ENCODE data around the gene C19orf25. TPM values are rescaled to one million over a fixed set of nuclear protein-coding genes. Genes with fewer than 3 reads are reported as not detected.

The C19orf25 gene
- total RNA-seq, 1 experiment from 2014 or later: 53.9 TPM

DNA sequence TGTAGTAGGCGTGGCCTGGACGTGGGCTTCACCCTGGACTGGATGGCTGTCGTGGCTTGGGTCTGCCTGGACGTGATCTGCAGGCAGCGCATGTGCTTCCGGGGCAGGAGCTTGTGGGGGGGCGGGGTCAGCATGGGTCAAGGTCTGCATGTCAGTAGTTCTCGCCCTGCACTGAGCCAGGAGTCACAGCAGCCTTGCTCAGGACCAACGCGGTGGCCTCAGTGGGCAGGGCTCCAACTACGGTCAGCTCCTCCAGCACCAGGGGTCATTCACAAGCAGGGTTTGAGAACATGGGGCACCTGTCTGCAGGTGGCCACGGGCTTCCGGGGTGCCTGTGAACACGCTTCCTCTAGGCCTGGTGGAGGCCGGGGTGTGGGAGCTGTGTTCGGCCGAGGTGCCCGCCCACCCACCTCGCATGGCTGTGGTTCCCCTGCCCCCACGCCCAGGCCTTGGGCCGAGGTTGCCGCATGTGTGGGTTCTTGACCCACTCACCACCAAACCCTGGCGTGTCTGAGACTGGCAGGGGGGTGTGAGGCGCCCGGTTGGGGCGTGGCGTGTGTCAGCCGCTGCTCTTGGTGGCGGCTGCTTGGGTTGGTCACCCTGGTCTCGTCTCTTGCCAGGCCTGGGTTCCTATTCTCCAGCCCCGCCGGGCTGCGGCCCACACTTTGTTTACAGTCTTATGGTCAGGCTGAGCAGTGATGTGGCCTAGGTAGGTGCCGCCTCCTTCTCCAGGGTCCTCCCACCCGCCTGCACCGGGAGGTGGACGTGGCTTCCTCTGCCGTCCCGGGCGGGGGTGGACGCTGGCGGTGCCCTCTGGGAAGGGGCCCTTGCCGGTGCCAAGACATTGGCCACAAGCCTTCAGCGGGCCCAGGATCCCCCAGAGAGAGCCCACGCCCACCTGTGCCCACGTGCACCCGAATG lies 45.6 kb downstream of the C19orf25 start:
- DNase-seq (ENCODE audit: low read depth): no peak

DNA sequence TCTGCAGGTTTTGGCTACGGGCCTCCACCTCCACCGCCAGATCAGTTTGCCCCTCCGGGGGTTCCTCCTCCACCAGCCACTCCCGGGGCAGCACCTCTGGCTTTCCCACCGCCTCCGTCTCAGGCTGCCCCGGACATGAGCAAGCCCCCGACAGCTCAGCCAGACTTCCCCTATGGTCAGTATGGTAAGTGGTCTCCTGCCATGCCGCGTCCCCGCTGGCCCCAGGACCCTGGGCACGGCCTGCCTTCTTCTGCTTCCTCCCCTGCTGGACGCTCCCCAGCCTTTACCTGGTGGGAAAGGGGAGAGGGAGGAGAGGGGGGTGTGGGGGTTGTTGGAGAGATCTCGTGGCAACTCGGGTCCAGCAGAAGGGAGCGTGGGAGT lies 46.5 kb downstream of the C19orf25 start:
- no peak for DNase-seq (ENCODE audit: low read depth)

DNA sequence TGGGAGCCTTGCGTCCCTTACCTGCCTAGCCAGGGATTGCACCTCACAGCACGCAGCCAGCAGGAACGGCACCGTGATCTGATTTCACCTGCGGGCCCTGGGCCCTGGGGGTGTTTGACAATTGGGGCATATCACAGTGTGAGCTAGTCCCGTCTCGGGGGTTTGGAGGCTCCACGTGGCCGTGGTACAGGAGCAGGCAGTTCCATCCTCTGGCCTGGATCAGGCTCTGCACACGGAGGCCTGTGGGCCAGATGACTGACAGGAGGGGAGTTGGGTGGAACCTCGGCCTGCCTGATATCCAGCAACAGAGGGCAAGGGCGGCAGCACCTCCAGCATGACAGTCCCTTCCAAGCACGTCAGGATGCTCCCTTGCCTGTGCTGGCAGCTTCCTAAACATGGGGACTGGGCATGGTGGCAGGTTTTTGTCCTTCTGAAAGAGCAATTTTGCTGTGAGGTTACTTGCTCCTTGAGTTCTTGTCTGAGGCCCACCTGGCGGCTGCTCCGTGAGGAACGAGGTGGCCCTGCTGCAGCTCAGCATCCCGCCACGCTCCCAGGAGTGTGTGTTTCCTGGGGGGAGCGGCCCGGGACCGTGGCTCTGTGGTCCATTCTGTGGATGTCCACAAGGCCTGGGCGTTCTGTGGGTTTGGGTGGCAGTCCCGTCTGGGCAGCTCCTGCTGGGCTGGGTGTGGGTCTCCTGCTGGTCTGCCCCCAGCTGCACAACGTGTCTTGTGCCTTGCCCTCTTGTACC lies 47.1 kb downstream of the C19orf25 start:
- no peak for DNase-seq (ENCODE audit: low read depth)

DNA sequence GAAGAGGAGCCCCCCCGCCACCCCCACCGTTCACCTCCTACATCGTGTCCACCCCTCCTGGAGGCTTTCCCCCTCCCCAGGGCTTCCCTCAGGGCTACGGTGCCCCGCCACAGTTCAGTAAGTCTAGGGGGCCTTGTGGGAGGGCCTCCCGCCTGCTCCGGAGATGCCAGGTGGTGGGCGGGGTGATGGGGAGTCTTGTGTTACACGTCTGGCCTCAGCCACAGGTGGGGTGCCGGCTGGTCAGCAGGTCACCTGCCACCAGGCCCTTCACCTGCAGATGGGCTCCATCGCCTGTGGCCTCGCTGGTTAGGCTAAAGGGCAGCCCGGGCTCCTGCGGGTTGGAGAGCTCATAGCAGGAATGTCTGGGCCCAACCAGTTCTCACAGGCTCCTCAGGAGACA lies 48.8 kb downstream of the C19orf25 start:
- no peak for DNase-seq (ENCODE audit: low read depth)

DNA sequence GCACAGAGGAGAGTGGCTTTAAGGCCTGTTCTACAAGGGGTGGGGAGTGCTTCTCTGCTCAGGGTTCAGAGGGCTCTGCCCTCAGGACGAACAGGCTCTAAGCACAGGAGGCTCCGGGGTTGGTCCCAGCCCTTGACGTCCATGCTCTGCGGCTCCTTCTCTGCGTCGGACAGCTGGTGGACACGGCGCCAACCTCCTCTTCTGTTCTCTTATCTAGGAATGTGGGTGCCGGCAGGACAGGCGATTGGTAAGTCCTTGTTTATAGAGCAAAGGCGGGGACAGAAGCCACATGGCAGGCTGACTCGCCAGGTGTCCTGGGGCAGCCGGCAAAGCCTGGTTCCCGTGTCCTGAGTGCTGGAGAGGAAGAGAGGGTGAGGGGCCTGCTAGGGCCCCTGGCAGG lies 49.3 kb downstream of the C19orf25 start:
- no peak for DNase-seq (ENCODE audit: low read depth)

DNA sequence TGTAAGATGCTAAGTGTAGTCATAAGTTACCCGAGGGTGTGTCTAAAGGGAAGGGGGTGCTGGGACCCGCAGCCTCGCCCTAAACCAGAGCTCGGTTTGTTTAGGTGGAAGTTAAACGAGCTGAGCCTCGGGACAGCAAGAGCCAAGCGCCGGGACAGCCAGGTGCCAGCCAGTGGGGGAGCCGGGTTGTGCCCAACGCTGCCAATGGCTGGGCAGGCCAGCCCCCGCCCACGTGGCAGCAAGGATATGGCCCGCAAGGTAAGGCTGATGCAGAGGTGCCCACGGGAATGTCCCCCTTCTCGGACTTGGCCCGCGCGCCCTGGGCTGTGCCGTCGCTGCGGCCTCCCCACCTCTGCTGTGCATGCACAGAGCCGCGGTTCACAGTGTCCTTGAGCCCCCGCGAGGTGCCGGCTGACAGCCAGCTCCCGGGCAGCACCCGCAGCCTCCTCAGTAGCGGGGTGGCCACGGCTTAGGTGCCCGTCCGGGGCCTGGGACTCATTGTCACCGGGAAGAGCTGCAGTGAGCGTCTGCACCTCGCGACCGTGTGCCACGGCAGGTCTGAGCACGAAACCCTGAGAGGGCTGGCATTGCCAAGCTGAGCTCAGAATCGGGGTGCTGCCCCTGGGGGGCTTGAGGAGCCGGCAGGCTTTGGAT lies 50.1 kb downstream of the C19orf25 start:
- DNase-seq (ENCODE audit: low read depth): no peak

DNA sequence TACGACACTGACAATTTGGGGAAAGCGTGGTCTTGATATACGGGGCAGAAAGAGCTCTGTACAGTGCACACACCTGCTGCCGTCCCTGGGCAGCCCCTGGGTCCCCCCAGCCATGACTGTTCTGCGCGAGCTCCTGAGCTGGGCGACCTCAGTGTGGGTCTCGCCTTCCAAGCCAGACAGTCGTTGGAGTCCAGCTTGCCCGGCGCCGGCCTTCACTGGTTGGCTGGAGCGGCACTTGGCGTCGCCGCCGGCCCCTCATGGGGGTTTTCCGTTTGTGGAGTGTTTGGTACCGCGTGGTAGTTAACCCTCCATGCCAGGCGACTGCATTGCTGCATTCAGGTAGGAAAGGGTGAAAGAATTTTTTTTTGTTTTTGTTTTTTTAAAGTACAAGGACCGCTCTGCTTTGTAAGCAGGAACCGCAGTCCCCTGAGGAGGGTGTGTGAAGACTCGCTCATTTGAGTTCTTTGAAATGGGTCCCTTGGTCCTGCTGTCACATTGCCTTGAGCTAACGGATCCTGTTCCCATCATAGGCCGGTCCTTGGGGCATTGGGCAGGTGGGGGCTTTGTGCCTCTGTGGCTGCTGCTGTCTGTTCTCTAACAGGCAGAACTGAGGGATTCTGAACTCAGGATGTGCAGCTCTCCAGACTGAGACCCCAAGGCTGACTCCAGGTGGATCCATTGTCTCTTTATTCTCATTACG lies 51.6 kb downstream of the C19orf25 start:
- no peak for DNase-seq (ENCODE audit: low read depth)

DNA sequence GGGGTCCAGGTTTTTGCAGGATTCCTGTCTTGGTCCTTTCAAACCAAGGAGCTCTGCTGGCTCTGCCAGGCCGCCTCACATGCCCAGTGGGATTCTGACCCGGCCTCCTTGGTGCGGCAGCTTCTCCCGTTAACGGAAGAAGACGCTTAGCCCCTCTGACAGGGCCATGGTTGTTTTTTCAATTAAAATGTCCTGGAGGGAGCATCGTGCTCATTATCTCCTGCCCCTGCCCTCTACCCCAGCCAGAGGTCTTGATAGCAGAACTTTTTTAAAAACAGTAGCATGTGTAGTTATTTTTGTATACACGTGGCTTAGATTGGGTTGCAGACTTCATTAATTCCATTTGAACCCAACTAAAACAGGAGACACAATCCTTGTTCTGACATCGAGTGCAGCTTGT lies 52.3 kb downstream of the C19orf25 start:
- DNase-seq (ENCODE audit: low read depth): no peak

DNA sequence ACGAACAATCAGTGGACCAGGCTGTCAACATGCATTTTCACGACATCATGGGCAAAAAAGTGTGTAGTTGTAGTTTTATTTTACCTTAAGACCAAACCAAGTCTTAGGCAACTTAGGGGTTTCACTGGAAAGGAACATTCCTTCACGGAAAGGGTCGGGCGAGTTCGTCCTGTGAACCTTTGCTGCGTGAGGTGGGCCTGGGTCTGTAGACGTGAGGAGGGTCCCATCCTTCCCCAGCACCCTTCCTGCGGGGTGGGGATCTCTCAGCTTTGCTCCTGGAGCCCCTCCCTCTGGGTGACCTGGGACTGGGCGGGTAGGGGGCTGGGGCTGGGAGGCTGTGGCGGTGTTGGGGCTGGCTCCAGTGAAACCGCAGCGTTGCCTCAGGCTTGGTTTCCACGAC lies 53.1 kb downstream of the C19orf25 start:
- no peak for DNase-seq (ENCODE audit: low read depth)

DNA sequence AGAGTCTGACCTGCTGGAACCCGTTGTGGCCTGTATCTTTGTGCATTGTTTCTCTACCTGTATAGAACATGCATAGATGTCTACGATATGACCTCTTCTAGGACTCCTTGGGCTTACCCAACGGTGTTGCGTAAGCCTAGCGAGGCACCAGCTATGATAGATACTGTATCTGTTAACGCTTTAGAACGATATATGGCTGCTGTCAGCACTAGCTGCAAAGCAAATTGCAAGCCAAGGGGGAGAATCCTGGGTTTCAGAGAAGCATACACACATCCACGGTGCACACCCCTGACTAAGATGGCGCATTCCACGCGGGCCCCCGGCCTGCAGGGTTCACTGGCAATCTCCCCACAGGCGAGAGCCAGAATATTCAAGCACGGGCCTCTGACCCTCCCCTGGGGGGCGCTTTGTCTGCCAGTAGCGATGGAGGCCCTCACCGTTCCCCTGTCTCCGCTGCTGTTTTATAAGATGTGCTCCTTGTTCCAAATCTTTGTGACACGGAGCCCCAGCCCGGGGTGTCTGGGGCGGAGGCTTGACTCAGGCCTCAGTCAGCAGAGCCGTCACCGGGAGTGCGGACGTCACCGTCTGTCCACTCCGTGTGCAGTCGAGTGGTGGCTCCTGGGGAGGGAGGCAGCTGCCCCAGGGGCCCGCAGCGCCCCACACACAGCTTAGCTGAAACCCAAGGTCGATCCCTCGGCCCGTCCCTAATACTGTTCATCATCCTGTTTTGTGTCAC lies 53.7 kb downstream of the C19orf25 start:
- DNase-seq (ENCODE audit: low read depth): no peak

DNA sequence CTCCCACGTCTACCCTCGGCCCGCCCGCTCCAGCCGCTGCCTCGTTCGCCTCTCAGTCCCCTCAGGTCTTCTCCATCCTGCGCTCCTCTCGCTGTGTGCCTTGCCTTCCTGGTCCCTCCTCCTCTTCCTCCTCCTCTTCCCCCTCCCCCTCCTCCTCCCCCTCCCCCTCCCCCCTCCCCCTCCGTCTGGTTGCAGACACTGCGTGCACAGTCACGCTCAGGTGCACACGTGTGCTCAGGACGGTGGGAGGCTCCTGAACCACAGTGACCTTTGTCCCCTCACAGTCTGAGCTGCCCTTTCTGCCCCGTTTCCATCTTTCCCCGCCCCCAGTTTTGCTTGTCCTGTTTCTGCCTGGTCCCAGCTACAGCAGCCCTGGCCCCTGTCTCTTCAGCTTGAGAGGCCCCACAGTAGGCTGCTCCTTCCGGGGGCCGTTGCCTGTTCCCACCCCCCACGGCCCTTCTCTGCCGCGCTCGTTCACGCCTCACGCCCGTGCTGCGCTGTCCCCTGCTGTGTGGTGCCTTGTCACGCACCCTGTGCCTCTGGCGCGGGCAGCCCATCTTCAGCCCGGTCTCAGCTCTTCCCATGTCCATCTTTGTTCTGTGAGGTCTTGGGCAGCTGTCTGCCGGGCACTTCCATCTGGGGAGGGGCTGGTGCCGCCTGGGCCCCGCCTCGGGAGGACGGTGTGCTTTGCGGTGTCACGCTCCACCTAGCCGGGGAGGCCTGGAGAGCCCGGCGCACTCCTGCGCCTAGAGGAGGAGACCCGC lies 54.6 kb downstream of the C19orf25 start:
- no peak for DNase-seq (ENCODE audit: low read depth)

DNA sequence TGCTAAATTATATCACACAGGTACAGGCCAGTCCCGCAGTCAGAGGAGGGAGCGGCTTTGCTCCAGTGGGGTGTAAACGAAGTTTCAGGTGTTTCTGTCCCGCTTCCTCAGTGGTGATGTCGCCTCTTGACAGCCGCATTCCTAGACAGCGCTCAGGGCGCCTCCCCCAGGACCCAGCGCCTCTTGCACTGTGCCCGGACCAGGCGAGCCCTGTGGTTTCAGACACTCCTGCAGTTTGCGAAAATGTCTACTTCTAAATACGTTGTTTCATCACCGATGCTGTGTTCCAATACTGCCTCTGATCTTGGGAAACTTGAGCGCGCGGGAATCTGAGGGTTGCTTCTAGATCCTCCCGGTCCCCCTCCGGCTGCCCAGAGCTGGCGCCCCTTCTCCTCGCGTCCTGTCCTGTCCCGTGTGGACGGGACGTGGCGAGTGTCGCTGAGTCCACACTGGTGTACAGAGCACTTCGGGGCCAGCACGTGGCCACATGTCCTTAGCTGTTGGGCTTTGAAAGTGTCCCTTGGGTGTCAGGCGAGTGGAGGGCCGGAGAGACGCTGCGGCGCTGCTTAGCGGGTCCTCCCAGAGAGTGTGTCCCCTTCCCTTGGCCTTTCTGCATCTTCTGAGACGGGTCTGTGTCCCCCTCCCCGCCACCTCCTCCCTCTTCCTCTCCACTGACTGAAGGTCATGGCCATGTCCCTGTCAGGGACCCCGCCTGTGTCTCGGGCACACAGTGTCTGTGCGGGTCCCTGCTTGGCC lies 55.4 kb downstream of the C19orf25 start:
- DNase-seq (ENCODE audit: low read depth): no peak

Other genes with a start within 250 kb of the C19orf25 start
- 0.86 and 1.8 TPM in 2 replicates for gene CBARP, start 241.2 kb downstream of the C19orf25 start, total RNA-seq (2014; rRNA removed; shearing (Covaris generic))
- gene ATP5F1D, start 237.5 kb downstream of the C19orf25 start, total RNA-seq (2014; rRNA removed; shearing (Covaris generic)): 41.4 and 82.8 TPM in 2 replicates
- gene MIDN, start 230.6 kb downstream of the C19orf25 start, total RNA-seq (2014; rRNA removed; shearing (Covaris generic)): 8.7 and 14.3 TPM in 2 replicates
- gene CIRBP, start 209.9 kb downstream of the C19orf25 start, total RNA-seq (2014; rRNA removed; shearing (Covaris generic)): 234 and 288 TPM in 2 replicates
- 59.0 and 104 TPM in 2 replicates for gene FAM174C, start 203.7 kb downstream of the C19orf25 start, total RNA-seq (2014; rRNA removed; shearing (Covaris generic))
- gene EFNA2, start 193.3 kb downstream of the C19orf25 start, total RNA-seq (2014; rRNA removed; shearing (Covaris generic)): 0.17 and 0.21 TPM in 2 replicates
- 91.7 and 124 TPM in 2 replicates for gene NDUFS7, start 95.3 kb downstream of the C19orf25 start, total RNA-seq (2014; rRNA removed; shearing (Covaris generic))
- 23.5 and 26.3 TPM in 2 replicates for gene GAMT, start 77.7 kb downstream of the C19orf25 start, total RNA-seq (2014; rRNA removed; shearing (Covaris generic))
- 96.2 and 115 TPM in 2 replicates for gene DAZAP1, start 71.6 kb downstream of the C19orf25 start, total RNA-seq (2014; rRNA removed; shearing (Covaris generic))
- gene RPS15, start 40.8 kb downstream of the C19orf25 start, total RNA-seq (2014; rRNA removed; shearing (Covaris generic)): 2,933 and 3,531 TPM in 2 replicates
- 0.17 TPM in 1 of 2 replicates, not detected in the other for gene APC2, start 29.1 kb downstream of the C19orf25 start, total RNA-seq (2014; rRNA removed; shearing (Covaris generic))
- 0.11 and 1.3 TPM in 2 replicates for gene PCSK4, start 11.1 kb upstream of the C19orf25 start, total RNA-seq (2014; rRNA removed; shearing (Covaris generic))
- 2.3 and 3.7 TPM in 2 replicates for gene REEP6, start 12.0 kb upstream of the C19orf25 start, total RNA-seq (2014; rRNA removed; shearing (Covaris generic))
- 0.57 TPM in 1 of 2 replicates, not detected in the other for gene ADAMTSL5, start 33.8 kb upstream of the C19orf25 start, total RNA-seq (2014; rRNA removed; shearing (Covaris generic))
- gene PLK5, start 44.9 kb upstream of the C19orf25 start, total RNA-seq (2014; rRNA removed; shearing (Covaris generic)): not detected in 2 replicates
- gene MEX3D, start 89.1 kb upstream of the C19orf25 start, total RNA-seq (2014; rRNA removed; shearing (Covaris generic)): 71.4 and 72.7 TPM in 2 replicates
- 115 and 130 TPM in 2 replicates for gene MBD3, start 113.7 kb upstream of the C19orf25 start, total RNA-seq (2014; rRNA removed; shearing (Covaris generic))
- gene UQCR11, start 126.2 kb upstream of the C19orf25 start, total RNA-seq (2014; rRNA removed; shearing (Covaris generic)): 84.4 and 85.5 TPM in 2 replicates
- gene TCF3, start 173.4 kb upstream of the C19orf25 start, total RNA-seq (2014; rRNA removed; shearing (Covaris generic)): 91.7 and 92.8 TPM in 2 replicates

All from Daoy (cell line).